SK-N-SH treated with all-trans-retinoic acid at 6 μM for 48 hours (cell line): ENCODE measurements around the gene NHS.

Experiments
- CREB5 ChIP-seq: fragments of 250-450 bp; sonication (Bioruptor Pico); IDR thresholded peaks from 2 replicates; pipeline ENCODE4 v1.5.1; 2020; ENCODE audit warnings: low read depth, mild to moderate bottlenecking, moderate library complexity
- CSDC2 ChIP-seq: fragments of 250-450 bp; sonication (Bioruptor Pico); IDR thresholded peaks from 2 replicates; pipeline ENCODE4 v1.5.0; 2020; ENCODE audit warnings: mild to moderate bottlenecking, moderate library complexity
- CSRNP3 ChIP-seq: fragments of 250-450 bp; sonication (Bioruptor Pico); IDR thresholded peaks from 2 replicates; pipeline ENCODE4 v1.5.1; 2021; ENCODE audit warnings: mild to moderate bottlenecking, moderate library complexity
- ISL1 ChIP-seq: fragments of 250-450 bp; sonication (Bioruptor Pico); IDR thresholded peaks from 2 replicates; pipeline ENCODE4 v2.1.2; 2022; ENCODE audit warnings: mild to moderate bottlenecking, moderate library complexity
- PATZ1 ChIP-seq: fragments of 250-450 bp; sonication (Bioruptor Pico); IDR thresholded peaks from 2 replicates; pipeline ENCODE4 v1.8.0; 2020; ENCODE audit warnings: mild to moderate bottlenecking, moderate library complexity, borderline replicate concordance
- SNAI2 ChIP-seq: fragments of 250-450 bp; sonication (Bioruptor Pico); IDR thresholded peaks from 2 replicates; pipeline ENCODE4 v1.5.0; 2020; ENCODE audit warnings: mild to moderate bottlenecking, moderate library complexity

- TF ChIP-seq CREB5 (CRISPR knock-in tag) (no peak), CSDC2 (CRISPR knock-in tag) (no peak), SNAI2 (CRISPR knock-in tag) (no peak), CSRNP3 (no peak), PATZ1 (CRISPR knock-in tag) (no peak), ISL1 (CRISPR knock-in tag) (no peak)
Observed at GRCh38 chrX:17560385-17560784, 185.4 kb downstream of the NHS start.
